ENCODE results near the gene SLC5A11. TPM values are rescaled to one million over a fixed set of nuclear protein-coding genes. Genes with fewer than 3 reads are reported as not detected.
A peak's percentile ranks its signal among the peaks of the same experiment; 100 is the strongest.

SLC5A11 gene
- polyA plus RNA-seq, 3 donors = 0.60 TPM; not detected in 2

DNA sequence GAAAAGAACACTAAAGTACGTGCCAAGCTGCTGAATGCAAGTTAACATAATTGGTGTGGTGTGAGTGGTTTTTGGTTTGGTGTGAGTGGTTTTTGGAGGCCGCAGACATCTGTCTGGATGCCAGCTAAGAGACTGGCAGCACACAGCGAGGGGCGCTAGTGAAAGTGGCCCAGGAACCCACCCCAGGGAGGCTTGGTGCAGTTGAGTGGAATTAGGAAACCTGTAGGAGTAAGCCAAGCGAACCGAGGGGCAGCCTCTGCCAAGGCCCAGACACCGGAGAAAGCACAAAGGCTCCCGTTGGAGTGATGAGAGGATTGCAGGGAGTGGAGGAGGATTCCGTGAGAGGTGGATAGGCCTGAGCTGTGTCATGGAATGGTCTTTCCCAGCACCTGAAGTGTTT lies 24.6 kb upstream of the SLC5A11 start:
- WGBS (ENCODE audit: insufficient coverage) = 94% methylated on average over 9 of the region's 9 CpGs

DNA sequence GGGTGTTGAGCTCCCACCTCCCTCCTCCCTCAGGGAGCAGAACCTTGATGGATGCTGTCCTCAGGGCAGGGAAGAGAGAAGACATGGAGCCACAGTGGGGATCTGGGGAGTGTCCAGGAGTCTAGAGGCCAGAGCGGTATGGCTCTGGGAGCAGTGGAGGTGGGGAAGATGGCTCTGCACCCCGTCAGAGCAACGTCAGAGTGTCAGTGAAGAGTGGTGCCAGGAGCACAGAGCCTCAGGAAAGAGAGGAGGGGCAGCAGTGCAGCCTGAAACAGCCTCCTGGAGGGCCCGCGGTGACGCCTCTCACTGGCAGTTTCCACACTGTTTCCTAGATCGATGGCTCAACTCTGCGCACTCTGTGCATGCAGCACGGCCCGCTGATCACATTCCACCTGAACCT lies 23.2 kb upstream of the SLC5A11 start:
- H3K9ac ChIP-seq (ENCODE audit: insufficient read depth, low read length, poor library complexity, severe bottlenecking) = no peak overlapping the region
- DNase-seq = no peak
- TF ChIP-seq, protein P1, sequence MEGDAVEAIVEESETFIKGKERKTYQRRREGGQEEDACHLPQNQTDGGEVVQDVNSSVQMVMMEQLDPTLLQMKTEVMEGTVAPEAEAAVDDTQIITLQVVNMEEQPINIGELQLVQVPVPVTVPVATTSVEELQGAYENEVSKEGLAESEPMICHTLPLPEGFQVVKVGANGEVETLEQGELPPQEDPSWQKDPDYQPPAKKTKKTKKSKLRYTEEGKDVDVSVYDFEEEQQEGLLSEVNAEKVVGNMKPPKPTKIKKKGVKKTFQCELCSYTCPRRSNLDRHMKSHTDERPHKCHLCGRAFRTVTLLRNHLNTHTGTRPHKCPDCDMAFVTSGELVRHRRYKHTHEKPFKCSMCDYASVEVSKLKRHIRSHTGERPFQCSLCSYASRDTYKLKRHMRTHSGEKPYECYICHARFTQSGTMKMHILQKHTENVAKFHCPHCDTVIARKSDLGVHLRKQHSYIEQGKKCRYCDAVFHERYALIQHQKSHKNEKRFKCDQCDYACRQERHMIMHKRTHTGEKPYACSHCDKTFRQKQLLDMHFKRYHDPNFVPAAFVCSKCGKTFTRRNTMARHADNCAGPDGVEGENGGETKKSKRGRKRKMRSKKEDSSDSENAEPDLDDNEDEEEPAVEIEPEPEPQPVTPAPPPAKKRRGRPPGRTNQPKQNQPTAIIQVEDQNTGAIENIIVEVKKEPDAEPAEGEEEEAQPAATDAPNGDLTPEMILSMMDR (IDR thresholded peaks at IDR 0.05) = no peak

More for the DNA sequence above, 24.6 kb upstream of the SLC5A11 start:
- Mint-ChIP-seq H3K27ac (peak overlapping the region in 2 of 7 donors; percentile 46), H3K36me3 (peaks cover 92 to 93% of the 10 kb centered on the region in 2 donors), H3K27me3 (ENCODE audit: low read depth in 3 of 3) (no peaks in the 10 kb centered on the region), H3K9me3 (no peaks in the 10 kb centered on the region), H3K4me1 (no peaks in the 10 kb centered on the region), H3K4me3 (no peak overlapping the region)
- H3K27me3 ChIP-seq (ENCODE audit: control insufficient read depth in 2 of 2, insufficient read depth in 2 of 2, low read length in 2 of 2) = no peaks in the 10 kb centered on the region
- no peaks in the 10 kb centered on the region for H3K4me1 ChIP-seq (ENCODE audit: control insufficient read depth in 1 of 2, insufficient read depth in 2 of 2, low read length in 2 of 2)
- no peaks in the 10 kb centered on the region for H4K20me1 ChIP-seq (ENCODE audit: insufficient read depth, low read length)
- no peak overlapping the region for H3K4me2 ChIP-seq (replicated peaks; ENCODE audit: extremely low read depth, low read length, poor library complexity, severe bottlenecking)
- H2AFZ ChIP-seq (ENCODE audit: insufficient read depth, low read depth, low read length, poor library complexity, severe bottlenecking) = no peak overlapping the region
- TF ChIP-seq, protein P1 (IDR thresholded peaks at IDR 0.05) = no peak
- no peak for DNase-seq
- intact Hi-C loops (cut with micrococcal nuclease) = no loop called here
- H3K27ac ChIP-seq (ENCODE audit: low read depth in 1 of 2, low read length in 2 of 2) = no peak overlapping the region
- no peak overlapping the region for H3K9ac ChIP-seq (ENCODE audit: insufficient read depth, low read length, poor library complexity, severe bottlenecking)
- no peak overlapping the region for H3K4me3 ChIP-seq (replicated peaks in 1 of 3; ENCODE audit: low read depth in 2 of 3, low read length in 3 of 3)
- H3K9me3 ChIP-seq (replicated peaks in 1 of 2; ENCODE audit: control insufficient read depth in 1 of 2, insufficient read depth in 1 of 2, low read length in 2 of 2) = no peaks in the 10 kb centered on the region
- H3K79me2 ChIP-seq (ENCODE audit: insufficient read depth, low read length) = no peaks in the 10 kb centered on the region
- peaks cover 87 to 99% of the 10 kb centered on the region in 2 donors for H3K36me3 ChIP-seq (replicated peaks in 1 of 2; ENCODE audit: control insufficient read depth in 1 of 2, insufficient read depth in 2 of 2, low read length in 2 of 2)

More for the DNA sequence above, 23.2 kb upstream of the SLC5A11 start:
- H3K4me1 Mint-ChIP-seq = no peaks in the 10 kb centered on the region
- Histone ChIP-seq H3K79me2 (ENCODE audit: insufficient read depth, low read length) (no peaks in the 10 kb centered on the region), H3K4me2 (replicated peaks; ENCODE audit: extremely low read depth, low read length, poor library complexity, severe bottlenecking) (no peak overlapping the region), H3K27me3 (ENCODE audit: control insufficient read depth in 2 of 2, insufficient read depth in 2 of 2, low read length in 2 of 2) (no peaks in the 10 kb centered on the region), H3K4me3 (replicated peaks in 1 of 3; ENCODE audit: low read depth in 2 of 3, low read length in 3 of 3) (no peak overlapping the region), H3K36me3 (replicated peaks in 1 of 2; ENCODE audit: control insufficient read depth in 1 of 2, insufficient read depth in 2 of 2, low read length in 2 of 2) (peaks cover 83 to 99% of the 10 kb centered on the region in 2 donors), H3K9me3 (replicated peaks in 1 of 2; ENCODE audit: control insufficient read depth in 1 of 2, insufficient read depth in 1 of 2, low read length in 2 of 2) (no peaks in the 10 kb centered on the region), H3K27ac (ENCODE audit: low read depth in 1 of 2, low read length in 2 of 2) (no peak overlapping the region), H4K20me1 (ENCODE audit: insufficient read depth, low read length) (no peaks in the 10 kb centered on the region), H3K4me1 (ENCODE audit: control insufficient read depth in 1 of 2, insufficient read depth in 2 of 2, low read length in 2 of 2) (no peaks in the 10 kb centered on the region), H2AFZ (ENCODE audit: insufficient read depth, low read depth, low read length, poor library complexity, severe bottlenecking) (no peak overlapping the region)
- peaks cover 0 to 2% (median 2%) of the 10 kb centered on the region in 3 donors for H3K27me3 Mint-ChIP-seq (ENCODE audit: low read depth in 3 of 3)
- WGBS (ENCODE audit: insufficient coverage) = 94% methylated on average over 8 of the region's 10 CpGs
- intact Hi-C loops (cut with micrococcal nuclease) = no loop called here
- peak overlapping the region in 1 of 7 donors; percentile 54 for H3K27ac Mint-ChIP-seq
- no peak overlapping the region for H3K4me3 Mint-ChIP-seq
- no peaks in the 10 kb centered on the region for H3K9me3 Mint-ChIP-seq
- peaks cover 98 to 99% of the 10 kb centered on the region in 2 donors for H3K36me3 Mint-ChIP-seq
